OCI-LY3 (cell line): Measurements from ENCODE around the gene EFNB2.

Experiments
- H2AFZ ChIP-seq: fragments of 200-600, 300-600 bp; shearing (Covaris generic); 2 replicates; pipeline ENCODE4 v1.6.0; 2014; ENCODE audit warnings: antibody characterized with exemption, low read depth, low read length
- H3K27ac ChIP-seq: fragments of 200-600, 300-600 bp; sonication (generic); 2 replicates; pipeline ENCODE4 v1.5.1; 2014; ENCODE audit warnings: mild to moderate bottlenecking, low read length, moderate library complexity, mixed read lengths
- H3K27me3 ChIP-seq: fragments of 200-600, 300-600 bp; sonication (generic); 2 replicates; pipeline ENCODE4 v1.6.1; 2014; ENCODE audit warnings: low read depth, low read length, mixed read lengths
- H3K36me3 ChIP-seq: fragments of 200-600, 300-600 bp; sonication (generic); replicated peaks from 2 replicates; pipeline ENCODE3; 2014; ENCODE audit warnings: low read depth, low read length, mixed read lengths
- H3K4me1 ChIP-seq: fragments of 300-600, 200-600 bp; sonication (generic); 2 replicates; pipeline ENCODE4 v1.6.1; 2014; ENCODE audit warnings: low read length, mixed read lengths
- H3K4me2 ChIP-seq: fragments of 200-600, 300-600 bp; sonication (generic); 2 replicates; pipeline ENCODE4 v1.6.1; 2014; ENCODE audit warnings: low read length, mixed read lengths
- H3K4me3 ChIP-seq: fragments of 300-600, 200-600 bp; sonication (generic); 2 replicates; pipeline ENCODE4 v1.5.1; 2014; ENCODE audit warnings: antibody characterized with exemption, mild to moderate bottlenecking, low read length, moderate library complexity
- H3K79me2 ChIP-seq: fragments of 300-600, 200-600 bp; shearing (Covaris generic); 2 replicates; pipeline ENCODE4 v1.6.1; 2014; ENCODE audit warnings: mild to moderate bottlenecking, low read length, mixed read lengths
- H3K9ac ChIP-seq: fragments of 300-600, 200-600 bp; shearing (Covaris generic); 2 replicates; pipeline ENCODE4 v1.6.0; 2014; ENCODE audit warnings: mild to moderate bottlenecking, low read length, moderate library complexity
- H3K9me3 ChIP-seq: fragments of 200-600, 300-600 bp; shearing (Covaris generic); 2 replicates; pipeline ENCODE4 v1.6.1; 2014; ENCODE audit warnings: low read length, mixed read lengths; ENCODE audit not compliant: insufficient read depth
- H4K20me1 ChIP-seq: fragments of 200-600, 300-600 bp; sonication (generic); 2 replicates; pipeline ENCODE4 v1.6.1; 2016; ENCODE audit warnings: low read length, mixed read lengths; ENCODE audit not compliant: insufficient read depth
- EZH2phosphoT487 ChIP-seq: fragments of 200-600 bp; shearing (Covaris generic); IDR thresholded peaks from 2 replicates; pipeline ENCODE4 v1.6.1; 2018; ENCODE audit warnings: antibody characterized with exemption, mixed run types, low read depth
- TF ChIP-seq, protein P1 (sequence below): fragments of 200-600, 300-600 bp; sonication (generic); IDR thresholded peaks from 2 replicates; pipeline ENCODE4 v1.5.1; 2014; ENCODE audit warnings: antibody characterized with exemption, low read length, low read depth

Gene EFNB2

DNA sequence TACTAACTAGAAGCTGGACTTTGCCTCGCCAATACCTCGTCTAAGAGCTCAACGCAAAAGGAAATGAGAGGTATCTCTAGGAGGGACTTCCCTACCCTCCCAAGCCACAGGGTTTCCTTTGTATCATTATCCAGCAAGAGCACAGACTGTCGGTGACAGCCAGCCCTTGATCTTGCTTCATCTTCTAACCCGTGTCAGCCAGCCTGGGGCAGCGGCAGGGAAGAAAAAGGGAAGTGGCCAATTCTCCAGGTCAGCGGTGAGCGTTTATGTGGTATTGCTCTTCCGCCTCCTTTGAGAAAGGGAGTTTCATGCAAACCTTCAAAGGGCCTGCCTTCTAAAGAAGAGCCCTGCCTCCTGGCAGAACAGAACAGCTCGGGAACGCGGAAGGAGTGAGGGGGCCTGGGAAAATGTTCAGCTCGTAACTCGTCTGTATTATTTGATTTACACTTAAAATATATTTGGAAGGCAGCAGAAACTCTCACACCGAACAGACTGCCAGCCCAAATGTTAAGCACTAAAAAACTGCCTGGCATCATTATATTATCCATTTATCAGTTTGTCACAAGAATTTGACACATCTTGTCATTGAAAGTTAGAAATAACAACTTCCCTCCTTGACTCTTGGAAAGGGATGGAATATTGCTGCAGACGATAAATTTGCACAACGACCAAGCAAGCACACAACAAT is 41.8 kb downstream of the EFNB2 start:
- Histone ChIP-seq H3K79me2 (no peaks in the 10 kb centered on the region), H3K36me3 (no peaks in the 10 kb centered on the region), H3K9ac (no peak overlapping the region), H4K20me1 (no peaks in the 10 kb centered on the region), H3K4me3 (no peak overlapping the region), H3K4me1 (peaks cover 14% of the 10 kb centered on the region), H3K27ac (no peak overlapping the region), H2AFZ (no peak overlapping the region), H3K4me2 (no peak overlapping the region), H3K9me3 (no peaks in the 10 kb centered on the region), H3K27me3 (no peaks in the 10 kb centered on the region)
- no peak for TF ChIP-seq EZH2phosphoT487
- TF ChIP-seq, protein P1, sequence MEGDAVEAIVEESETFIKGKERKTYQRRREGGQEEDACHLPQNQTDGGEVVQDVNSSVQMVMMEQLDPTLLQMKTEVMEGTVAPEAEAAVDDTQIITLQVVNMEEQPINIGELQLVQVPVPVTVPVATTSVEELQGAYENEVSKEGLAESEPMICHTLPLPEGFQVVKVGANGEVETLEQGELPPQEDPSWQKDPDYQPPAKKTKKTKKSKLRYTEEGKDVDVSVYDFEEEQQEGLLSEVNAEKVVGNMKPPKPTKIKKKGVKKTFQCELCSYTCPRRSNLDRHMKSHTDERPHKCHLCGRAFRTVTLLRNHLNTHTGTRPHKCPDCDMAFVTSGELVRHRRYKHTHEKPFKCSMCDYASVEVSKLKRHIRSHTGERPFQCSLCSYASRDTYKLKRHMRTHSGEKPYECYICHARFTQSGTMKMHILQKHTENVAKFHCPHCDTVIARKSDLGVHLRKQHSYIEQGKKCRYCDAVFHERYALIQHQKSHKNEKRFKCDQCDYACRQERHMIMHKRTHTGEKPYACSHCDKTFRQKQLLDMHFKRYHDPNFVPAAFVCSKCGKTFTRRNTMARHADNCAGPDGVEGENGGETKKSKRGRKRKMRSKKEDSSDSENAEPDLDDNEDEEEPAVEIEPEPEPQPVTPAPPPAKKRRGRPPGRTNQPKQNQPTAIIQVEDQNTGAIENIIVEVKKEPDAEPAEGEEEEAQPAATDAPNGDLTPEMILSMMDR = no peak

DNA sequence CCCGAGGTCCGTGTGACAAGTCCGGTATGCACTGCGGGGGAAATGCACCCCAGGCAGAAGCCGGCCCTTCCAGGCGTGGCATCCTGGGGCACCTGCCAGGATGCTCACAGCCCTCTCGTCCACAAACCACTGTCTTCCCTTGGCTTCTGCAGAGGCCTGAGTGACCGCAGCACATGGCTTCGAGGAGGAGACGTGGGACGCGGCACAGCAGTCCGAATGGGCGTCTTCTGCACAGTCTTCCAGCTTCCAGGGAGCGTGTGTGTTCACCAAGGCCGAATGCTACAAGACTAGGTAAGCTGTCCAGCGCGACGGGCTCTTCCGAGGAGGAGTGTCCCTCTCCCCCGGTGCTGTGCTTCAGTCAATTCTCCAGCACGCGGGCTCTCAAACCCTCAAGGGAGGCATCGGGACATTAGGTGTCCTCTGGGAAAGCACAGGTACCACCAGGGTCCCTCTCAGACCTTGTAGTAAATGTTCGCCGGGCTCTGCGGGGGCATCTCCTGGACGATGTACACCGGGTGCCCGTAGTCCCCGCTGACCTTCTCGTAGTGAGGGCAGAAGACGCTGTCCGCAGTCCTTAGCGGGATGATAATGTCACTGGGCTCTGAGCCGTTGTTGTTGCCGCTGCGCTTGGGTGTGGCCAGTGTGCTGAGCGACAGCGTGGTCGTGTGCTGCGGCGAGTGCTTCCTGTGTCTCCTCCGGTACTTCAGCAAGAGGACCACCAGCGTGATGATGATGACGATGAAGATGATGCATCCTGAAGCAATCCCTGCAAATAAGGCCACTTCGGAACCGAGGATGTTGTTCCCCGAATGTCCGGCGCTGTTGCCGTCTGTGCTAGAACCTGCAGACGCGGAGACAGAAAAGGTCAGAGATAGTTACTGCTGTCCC is 42.6 kb downstream of the EFNB2 start:
- Histone ChIP-seq H3K4me3 (no peak overlapping the region), H2AFZ (no peak overlapping the region), H3K4me2 (no peak overlapping the region), H3K27ac (no peak overlapping the region), H3K9me3 (no peaks in the 10 kb centered on the region), H4K20me1 (no peaks in the 10 kb centered on the region), H3K4me1 (peaks cover 6% of the 10 kb centered on the region), H3K79me2 (no peaks in the 10 kb centered on the region), H3K27me3 (no peaks in the 10 kb centered on the region), H3K9ac (no peak overlapping the region), H3K36me3 (no peaks in the 10 kb centered on the region)
- no peak for TF ChIP-seq EZH2phosphoT487
- TF ChIP-seq, protein P1 = no peak

DNA sequence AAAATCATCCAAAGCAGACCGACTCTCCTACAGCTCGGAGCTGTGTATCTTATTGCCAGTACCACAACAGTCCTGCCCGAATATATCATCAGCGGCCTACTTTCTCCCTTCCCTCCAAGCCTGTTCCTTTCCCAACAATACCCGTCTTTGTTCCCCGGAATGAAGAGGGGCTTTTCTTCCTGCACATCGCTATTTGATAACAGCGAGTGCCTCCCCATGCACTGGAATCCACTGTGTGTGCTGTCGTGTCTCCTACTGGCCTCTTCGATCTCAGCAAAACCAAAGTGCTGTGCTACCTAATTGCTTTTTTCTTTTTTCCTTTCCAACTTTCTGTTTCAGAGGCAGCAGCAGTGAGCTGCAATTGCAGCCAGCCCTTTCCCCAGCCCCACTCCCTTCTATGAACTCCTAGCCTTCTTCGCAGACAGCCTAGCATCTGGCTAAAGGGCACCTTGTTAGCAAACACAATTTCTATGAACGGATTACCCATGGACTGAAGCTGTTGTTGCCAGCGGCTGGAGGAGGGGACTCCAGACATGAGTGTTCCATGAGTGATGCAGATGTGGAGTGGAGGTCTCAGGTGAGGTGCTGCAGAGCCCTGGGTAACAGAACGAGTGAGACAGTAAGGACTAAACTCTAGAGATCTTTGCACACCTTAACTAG is 43.4 kb downstream of the EFNB2 start:
- no peak overlapping the region for H3K27ac ChIP-seq
- H3K79me2 ChIP-seq = no peaks in the 10 kb centered on the region
- H3K4me3 ChIP-seq = no peak overlapping the region
- no peaks in the 10 kb centered on the region for H3K9me3 ChIP-seq
- H4K20me1 ChIP-seq = no peaks in the 10 kb centered on the region
- no peak overlapping the region for H2AFZ ChIP-seq
- 0 out of 2 replicates have a peak, but pooled peaks cover under 1% of the 10 kb centered on the region for H3K4me1 ChIP-seq
- H3K27me3 ChIP-seq = no peaks in the 10 kb centered on the region
- no peak overlapping the region for H3K4me2 ChIP-seq
- H3K36me3 ChIP-seq = no peaks in the 10 kb centered on the region
- TF ChIP-seq, protein P1 = no peak
- no peak for TF ChIP-seq EZH2phosphoT487
- H3K9ac ChIP-seq = no peak overlapping the region

DNA sequence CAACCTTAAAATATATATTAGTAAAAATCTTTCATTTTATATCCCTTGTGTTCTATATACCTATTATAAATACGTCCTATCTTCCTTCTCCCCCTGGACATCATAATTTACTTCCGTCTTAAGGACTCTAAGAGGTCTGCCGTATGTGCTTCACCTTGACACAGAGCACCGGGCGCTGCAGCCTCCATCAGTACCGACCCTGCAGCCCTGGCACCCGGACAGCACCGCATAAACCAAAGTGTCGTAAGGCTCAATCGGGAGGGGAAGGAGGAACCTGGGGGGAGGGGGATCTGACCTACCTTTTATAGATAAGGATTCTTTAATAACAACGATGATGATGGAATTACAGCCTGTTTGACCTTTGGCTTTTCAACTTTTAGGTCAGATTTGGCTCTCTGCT is 44.0 kb downstream of the EFNB2 start:
- H3K27ac ChIP-seq = no peak overlapping the region
- no peak overlapping the region for H3K4me2 ChIP-seq
- TF ChIP-seq, protein P1 = no peak
- no peak for TF ChIP-seq EZH2phosphoT487
- no peak overlapping the region for H3K4me3 ChIP-seq
- H3K9me3 ChIP-seq = no peaks in the 10 kb centered on the region
- H3K27me3 ChIP-seq = no peaks in the 10 kb centered on the region
- H4K20me1 ChIP-seq = no peaks in the 10 kb centered on the region
- H3K4me1 ChIP-seq = no peaks in the 10 kb centered on the region
- no peaks in the 10 kb centered on the region for H3K79me2 ChIP-seq
- H3K36me3 ChIP-seq = no peaks in the 10 kb centered on the region
- H2AFZ ChIP-seq = no peak overlapping the region
- no peak overlapping the region for H3K9ac ChIP-seq
